Posterior vena cava (tissue), 2 donors: ENCODE measurements around the gene MAP2K5. TPM values are rescaled to one million over a fixed set of nuclear protein-coding genes. Genes with fewer than 3 reads are reported as not detected.

Experiments used
- DNase-seq: peaks from one replicate; pipeline ENCODE4 v3.0.0-alpha.2; 2020; ENCODE audit warnings: low spot score
- intact Hi-C, 2 donors: fragments of 100-400 bp; cut with DNase I; formaldehyde crosslinking; loops; one replicate each; pipeline versions ENCODE4 v1.14.1 to v1.14.2; 2022 to 2023
- total RNA-seq, 2 donors: library from RNA; stranded (reverse); fragmentation: NEBNext Ultra II Directional; extraction: Animal tissue kit (Norgen Biotek cat#: 25700); gene quantifications; one replicate each; pipeline ENCODE4 v1.2.1, GENCODE V29; 2021
- donor health status: DM: yes; HTN: yes; CAD: no.
- donor health status: DM: yes; HTN: yes; CAD: no.

MAP2K5 gene
- total RNA-seq, 2 donors from 2014 or later: 13.5 to 21.7 TPM

DNA sequence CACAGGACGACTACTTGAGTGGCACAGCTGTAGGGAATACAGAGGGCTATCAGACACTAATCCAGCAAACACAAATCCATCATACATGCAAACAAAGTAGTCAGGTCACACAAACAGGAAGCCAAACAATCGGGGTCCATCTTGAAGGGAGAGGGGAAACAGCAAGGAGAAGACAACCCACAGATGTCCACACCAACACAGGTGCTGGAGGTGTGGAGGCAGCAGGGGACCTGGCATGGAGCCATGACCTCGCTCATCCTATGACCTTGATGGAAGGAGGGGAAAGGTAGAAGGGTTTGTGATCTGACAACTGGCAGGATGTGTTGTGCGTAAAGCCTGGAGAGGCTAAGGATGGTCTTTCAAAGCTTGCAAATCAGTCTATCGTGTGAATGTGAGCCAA lies 242.9 kb downstream of the MAP2K5 start:
- no peak for DNase-seq
- intact Hi-C loops: no loop called here

DNA sequence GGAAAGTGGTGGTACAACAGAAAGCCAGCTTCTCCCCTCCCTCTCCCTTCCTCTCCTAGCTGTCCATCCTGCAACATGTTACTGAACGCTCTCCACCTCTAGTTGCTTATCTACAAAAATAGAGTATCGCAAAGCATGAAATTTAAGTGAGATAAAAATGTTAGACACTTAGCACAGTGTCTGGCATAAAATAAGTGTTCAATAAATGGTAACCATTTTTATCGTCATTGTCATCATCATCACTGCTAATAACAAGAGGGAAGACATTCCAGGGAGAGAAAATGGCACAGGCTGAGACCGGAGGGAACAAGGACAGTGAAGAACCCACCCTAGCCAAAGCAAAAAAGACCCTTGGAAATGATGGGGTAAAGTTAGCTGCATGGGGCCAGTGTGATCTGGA lies 244.1 kb downstream of the MAP2K5 start:
- no peak for DNase-seq
- intact Hi-C loops: no loop called here

DNA sequence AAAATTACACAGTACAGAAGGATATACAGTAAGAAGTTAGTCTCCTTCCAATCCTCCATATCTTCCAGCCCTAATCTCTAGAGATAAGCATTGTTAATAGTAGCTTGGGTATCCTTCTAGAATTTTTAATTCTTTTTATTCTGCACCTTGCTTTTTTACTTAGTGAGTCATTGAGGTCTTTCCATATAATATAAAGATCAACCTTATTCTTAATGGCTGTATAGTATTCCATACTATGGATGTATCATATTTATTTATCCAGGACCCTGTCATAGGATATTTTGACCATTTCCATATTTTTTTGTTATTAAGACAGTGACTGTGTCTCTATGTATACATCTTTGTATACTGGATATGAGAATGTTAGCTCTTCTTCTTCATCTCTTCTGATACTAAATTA lies 246.5 kb downstream of the MAP2K5 start:
- no peak for DNase-seq
- intact Hi-C loops: no loop called here

DNA sequence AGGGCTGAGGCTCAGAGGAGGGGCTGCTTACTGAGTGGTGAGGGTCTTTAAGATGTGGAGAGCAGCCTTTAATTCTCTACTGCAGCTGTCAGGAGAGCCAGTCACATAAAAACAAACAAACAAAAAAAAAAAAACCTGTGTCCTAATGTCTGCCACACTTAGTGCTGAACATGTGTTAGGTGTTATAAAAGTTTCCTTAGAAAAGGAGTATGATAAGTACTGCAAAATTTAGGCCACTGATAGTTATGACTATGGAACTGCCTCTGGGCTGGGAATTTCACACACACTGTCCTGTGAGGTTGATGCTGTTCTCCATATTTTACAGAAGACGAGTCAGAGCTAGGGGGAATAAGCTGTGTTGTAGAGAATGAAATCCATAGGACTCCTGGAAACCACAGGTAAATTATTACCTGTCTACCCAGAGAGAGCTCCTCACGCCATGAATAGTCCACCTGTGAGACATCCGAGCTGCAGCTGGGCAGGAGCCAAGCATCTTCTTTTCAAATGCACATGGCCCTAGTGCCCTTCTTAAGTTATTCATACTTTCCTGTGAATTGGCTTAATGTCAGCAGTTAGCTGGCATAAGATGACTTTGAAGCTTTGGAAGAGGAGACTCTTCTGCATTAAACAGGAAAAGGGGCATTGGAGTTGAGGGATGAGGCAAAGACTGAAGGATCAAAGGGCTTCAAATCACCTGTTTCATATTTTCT lies 248.3 kb downstream of the MAP2K5 start:
- DNase-seq: no peak
- intact Hi-C loops: no loop called here

DNA sequence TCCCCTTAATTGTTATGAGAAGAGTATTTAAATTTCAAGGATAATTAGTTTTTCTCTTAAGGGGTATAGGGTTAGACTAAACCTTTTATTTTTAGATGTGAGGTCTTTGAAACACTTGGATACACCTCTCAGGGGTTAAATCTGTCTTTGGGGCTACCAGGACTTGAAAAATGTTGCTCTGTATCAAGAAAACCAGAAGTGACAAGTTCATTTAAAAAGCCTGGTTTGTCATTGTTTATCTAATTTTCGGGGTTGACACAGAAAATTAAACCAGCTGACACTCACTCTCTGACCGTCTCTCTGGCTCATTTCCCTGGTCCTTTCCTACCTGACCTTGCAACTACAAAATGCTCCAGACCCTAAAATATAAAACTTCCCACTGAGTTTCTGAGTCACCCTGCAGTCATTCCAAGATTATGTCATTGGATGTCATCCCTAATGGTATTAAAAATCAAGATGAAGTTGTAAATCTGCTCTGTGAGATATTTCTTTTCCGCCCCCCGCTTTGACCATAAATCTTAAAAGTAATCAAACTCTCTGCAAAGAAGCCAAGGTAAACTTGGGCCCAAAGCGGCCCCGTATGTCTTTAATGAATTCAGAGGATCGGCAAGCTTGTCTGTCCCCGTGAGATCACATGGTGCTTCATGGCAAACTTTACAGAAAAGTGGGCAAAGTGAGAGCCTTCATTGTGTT lies 249.9 kb downstream of the MAP2K5 start:
- DNase-seq: no peak
- intact Hi-C loops: no loop called here

DNA sequence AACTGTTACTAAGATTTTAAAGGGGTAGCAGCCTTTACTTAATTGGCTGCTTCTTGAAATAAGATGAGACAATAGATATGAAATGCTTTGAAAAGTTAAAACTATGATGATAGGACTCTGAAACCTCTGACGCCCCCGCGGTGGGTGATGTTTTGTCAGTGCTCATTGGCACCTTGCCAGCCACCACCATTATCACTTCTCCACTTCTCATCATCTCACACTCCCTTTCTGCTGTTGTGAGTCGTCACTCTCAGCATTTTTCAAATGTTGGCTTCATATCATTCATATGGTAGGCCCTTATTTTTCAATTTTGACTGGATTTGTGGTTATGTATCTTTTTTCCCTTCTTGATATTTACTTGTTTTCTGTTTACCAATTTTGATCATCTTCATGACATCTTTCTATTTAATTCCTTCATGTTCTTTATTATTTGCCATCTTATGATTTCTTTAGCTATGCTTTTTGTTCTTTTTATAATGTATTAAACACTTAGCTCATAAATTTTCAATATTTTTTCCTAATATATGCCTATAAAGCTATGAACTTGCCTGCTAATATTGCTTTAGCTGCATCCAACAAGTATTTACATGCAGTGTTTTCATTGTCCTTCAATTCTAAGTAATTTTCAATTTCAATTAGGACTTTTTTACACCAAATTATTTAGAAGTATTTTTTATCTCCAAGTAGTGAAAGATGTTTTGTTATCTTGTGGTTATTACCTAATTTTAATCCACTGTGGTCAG lies 252.5 kb downstream of the MAP2K5 start:
- intact Hi-C loops: no loop called here

DNA sequence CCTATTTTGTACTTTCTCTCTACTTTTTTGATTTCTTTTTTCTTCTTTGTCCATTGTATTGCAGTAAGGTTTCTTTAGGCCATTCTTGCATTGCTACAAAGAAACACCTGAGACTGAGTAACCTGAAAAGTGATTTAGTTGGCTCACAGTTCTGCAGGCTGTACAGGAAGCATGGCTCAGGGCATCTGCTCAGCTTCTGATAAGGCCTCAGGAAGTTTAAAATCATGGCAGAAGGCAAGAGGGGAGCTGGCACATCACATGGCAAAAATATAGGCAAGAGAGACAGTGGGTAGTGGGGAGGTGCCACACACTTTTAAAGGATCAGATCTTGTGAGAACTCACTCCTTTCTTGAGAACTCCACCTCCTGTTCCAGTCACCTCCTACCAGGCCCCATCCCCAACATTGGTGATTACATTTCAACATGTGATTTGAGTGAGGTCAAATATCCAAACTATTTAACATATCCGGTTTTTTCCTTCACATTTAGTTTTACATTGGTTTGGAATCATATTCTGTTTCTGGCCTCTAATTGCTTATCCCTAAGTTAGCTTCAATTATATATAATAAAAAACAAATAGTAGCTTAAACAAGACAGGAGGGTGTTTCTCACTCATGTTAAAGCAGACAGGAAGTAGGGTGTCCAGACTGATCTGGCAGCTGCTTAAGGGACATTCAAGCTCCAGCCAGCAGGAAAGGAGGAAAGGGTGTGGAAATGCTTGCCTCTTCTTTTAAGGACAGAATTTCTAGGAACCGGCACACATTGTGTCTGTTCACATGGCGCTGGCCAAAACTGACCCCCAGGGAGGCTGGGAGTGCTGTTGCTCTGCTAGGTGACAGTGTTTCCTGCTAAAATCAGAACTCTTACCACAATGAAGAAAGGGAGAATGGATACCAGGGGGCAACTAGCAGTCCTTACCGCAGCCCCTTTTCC lies 254.0 kb downstream of the MAP2K5 start:
- DNase-seq: no peak
- intact Hi-C loops: no loop called here

More for the DNA sequence above, 252.5 kb downstream of the MAP2K5 start:
- no peak for DNase-seq

DNA sequence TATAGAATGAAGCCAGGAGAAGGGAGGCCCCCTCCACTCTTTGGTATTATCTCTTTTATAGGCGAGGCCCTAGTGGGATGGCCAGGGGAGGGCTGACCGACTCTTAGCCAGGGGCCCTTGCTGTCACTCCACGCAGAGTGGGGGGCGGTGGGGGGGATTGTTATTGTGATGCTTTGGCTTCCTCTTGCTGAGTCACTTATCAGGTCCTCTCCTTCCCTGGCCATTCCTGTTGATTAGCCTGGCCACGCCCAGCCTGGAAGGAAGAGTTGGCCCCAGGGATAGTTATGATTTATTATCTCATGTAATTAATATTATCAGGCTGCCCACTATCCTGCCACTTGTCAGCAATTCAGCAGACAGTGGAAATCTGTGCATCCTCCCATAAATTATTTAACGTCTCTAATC lies 257.3 kb downstream of the MAP2K5 start:
- DNase-seq: no peak
- intact Hi-C loops: loop anchor here in 1 of 2 donors (5.0 kb wide), 1 partner anchor 642 kb away; no protein-coding TSS in a partner anchor

DNA sequence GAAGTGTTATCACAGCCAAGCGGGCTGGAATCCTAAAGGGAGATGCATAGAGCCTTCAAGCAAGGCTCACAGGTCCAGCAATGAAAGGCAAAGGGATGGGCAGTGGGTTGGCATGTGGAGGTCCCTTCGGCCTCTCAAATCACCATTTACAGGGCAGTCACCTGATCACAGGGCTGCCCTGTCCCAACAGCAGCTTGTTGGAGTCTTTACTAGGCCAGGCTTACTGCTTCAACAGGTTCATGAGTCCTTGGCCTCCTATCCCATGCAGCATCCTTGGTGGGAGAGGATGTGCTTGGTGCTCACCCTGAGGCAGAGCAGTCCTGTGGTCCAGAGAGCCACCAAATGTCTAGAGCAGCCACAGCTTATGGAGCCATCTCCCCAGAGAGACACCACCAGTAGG lies 258.6 kb downstream of the MAP2K5 start:
- intact Hi-C loops: loop anchor here in 1 of 2 donors (5.0 kb wide), 1 partner anchor 641 kb away; no protein-coding TSS in a partner anchor
- DNase-seq: no peak

DNA sequence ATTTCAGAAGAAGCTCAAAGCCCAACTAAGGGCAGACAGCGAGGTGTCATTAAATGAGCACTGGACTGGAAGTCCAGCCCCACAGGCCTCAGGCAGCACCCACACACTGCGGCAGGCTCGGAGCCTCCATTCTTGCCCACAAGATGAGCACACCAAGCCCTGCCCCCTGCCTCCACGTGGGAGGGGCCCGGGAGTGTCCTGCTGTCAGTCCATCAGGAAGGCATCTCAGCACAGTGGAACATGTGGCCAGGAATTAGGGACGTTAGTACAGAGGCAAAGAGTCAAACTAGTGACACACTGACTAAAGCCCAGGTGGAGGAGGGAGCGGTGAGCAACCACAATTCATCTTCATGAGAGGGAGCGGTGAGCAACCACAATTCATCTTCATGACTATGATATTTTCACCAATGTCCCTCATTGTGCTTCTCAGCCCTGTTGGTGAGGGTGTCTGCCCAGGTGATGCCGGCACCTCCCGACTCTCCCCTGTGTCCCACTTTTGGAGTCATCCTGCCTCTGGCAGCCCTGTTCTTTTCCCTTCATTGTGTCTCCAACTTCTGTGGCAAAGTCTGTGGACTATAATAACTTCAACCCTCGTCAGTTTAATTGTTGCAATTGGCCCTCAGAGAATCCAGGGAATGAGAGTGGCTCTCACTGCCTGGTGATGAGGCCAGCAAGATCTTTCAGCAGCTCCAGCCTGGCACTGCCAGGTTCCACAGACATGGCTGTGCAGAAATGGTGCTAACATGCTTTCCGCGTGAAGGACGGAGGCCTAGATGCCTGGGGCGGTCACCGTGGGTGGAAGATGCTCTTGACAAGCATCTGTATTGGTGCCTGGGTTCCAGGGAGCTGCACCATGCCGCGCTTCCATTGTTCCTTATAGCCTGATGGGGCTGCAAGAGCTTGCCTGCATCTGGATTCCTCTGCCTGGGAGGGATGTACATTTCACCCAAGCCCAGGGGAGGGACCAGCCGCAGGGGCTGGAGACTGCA lies 259.7 kb downstream of the MAP2K5 start:
- intact Hi-C loops: loop anchor here in 1 of 2 donors (5.0 kb wide), 1 partner anchor 640 kb away; no protein-coding TSS in a partner anchor
- no peak for DNase-seq

DNA sequence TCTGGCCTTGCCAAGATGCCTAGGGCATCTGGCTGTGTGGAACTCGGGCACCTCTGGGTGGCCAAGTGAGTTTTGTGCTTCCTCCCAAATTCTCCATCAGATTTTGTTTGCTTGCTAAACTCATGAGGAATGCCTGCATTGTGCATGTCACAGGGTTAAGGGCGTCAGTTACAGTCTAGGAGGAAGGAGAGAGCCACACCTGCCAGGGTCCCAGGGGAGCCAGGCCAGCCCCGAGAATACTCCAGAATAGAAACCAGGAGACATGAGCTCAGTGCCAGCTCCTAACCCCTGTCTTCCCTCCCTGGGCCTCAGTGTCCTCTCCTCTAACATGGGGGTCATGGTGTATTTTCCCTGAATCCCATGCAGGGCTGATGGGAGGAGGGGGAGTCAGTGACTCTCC lies 260.8 kb downstream of the MAP2K5 start:
- intact Hi-C loops: loop anchor here in 1 of 2 donors (5.0 kb wide), 1 partner anchor 639 kb away; no protein-coding TSS in a partner anchor
- no peak for DNase-seq

DNA sequence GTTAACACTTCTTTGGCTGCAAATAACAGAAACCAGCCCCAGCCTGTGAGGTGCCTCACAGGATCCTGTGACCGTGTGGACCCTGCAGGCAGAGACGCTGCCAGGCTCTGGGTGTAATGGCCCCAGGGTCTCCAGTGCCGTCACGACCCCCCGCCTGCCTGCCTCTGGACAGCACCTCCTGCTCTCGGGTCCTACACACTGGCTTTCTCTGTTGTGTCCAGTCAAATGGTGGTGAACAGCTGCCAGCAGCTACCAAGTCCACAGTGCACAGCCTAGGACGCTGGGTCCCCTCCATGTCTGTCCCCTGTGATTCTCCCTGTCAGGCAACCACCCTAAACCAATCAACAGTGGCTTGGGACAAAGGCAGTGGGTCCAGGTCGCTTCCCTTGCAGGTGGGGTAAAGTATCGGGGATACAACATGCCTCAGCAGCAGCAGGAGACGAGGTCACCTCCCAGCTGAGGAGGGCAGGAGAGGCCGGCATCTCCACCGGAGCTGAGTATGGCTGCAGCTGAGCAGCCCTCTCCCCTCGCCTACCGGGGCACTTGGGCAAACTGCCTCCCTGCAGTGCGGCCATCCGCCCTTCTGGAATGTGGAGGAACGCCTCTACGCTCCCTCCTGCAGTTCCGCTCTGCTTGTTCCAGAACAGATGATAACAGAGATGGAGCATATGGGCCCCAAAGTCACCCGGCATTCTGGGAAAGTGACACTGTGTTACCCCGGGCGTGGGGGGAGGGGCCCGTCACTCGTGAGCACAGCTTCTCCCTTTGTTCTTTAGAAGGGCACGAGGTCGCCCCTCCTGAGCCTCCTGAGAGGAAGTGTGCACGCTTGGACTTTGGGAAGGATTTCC lies 261.7 kb downstream of the MAP2K5 start:
- intact Hi-C loops: loop anchor here in 1 of 2 donors (5.0 kb wide), 1 partner anchor 638 kb away; no protein-coding TSS in a partner anchor
- no peak for DNase-seq

DNA sequence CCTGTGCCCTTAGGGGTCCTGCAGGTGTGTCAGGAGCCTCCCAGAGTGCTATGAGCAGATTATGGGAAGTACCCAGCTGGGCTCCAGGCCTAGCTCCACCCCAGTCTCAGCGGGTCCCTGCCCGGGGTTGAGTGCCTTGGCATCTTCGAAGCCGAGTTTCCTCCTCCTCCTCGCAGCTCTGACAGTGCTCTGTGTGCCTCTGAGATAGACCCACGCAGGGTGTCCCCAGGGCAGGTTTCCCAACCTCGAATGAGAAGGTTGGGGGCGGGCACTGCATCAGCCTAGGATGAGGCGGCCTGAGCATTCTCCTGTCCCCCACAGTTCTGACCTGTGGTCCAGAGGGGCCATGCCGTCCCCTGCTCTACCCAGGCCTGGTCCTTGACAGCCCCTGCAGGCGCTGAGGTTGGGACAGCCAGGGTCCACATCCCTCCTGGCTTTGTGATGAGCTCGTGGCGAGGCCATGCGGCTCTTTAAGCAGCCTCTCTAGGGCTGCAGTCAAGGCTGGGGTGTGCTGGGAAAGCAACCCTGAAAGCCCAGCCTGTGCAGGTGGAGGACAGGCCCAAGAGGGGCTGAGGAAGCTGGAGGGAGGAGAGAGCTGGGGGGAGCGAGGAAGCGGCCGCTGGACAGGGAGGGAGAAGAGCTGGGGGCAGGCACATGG lies 262.6 kb downstream of the MAP2K5 start:
- no peak for DNase-seq
- intact Hi-C loops: no loop called here

DNA sequence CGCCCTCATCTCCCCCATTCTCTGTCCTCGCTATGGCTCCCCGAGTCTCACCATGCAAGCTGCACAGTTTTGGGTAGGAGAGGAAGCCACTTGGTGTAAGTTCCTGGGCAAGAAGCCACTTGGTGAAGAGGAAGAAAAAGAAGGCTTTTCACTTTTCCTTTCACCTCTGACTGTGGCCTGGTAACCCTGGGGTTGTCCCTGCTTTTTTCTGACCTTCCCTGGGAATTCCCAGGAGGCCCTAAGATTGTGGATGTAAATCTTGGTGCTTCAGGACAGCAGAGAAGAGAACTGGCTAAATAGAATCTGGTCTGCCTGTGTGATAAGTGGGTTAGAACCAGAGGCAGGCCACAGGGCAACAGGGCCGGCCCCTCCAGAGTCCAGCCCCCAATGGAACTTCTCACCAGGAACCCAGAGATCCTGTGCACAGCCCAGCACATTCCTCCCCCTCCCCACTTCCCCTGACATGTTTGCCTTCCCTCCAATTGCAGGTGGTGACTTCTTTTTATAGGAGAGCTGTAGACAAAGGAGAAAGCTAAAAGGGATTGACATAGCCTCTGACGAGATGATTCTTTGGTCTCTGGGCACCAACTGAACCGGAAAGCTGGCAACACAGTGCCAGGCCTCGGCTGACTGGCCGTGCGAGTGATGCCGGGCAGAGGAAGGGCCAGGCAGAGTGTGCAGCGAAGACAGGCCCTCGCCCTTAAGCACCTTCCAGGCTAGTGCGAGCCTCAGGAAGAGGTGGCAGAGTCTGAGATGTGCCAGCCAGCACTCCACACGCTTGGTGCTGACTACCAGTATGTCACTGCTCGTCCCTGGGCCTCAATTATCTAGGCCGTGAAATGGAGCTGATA lies 263.4 kb downstream of the MAP2K5 start:
- intact Hi-C loops: no loop called here
- no peak for DNase-seq

DNA sequence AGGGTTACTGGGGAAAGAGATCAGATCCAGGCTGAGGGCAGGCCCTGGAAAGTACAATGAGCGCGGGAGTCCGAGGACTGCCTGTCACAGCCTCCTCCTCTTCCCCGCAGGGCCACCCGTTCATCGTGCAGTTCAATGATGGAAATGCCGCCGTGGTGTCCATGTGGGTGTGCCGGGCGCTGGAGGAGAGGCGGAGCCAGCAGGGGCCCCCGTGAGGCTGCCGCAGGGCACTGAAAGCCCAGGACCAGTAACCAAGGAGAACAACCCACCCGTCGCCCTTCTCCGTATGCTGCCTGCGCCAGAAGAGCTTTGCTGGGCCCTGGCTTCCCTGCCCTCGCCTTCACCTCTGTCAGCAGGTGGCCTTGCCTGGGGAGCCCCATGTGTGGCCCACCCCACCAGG lies 264.0 kb downstream of the MAP2K5 start:
- DNase-seq: no peak
- intact Hi-C loops: no loop called here

DNA sequence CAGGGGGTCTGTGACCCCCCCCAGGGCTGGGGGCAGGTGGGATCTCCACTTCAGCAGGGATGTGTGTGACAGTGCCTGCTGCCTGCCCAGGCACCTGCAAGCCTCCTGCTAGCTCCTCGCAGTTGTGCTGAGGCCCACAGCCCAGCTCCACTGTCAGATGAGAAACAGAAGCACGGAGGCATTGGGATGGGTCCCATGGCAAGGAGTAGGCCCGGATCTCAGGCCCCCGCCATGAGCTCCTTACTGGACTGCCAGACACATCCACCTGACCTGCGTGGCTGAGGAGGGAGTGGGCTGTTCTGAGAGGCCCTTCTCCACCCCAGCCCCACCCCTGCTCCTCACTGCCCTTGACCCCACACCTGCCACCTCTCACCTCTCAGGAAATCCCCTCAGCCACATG lies 264.6 kb downstream of the MAP2K5 start:
- intact Hi-C loops: no loop called here
- no peak for DNase-seq
